Transverse colon (tissue), 4 donors: ENCODE data around the gene HMCN1.

ENCODE experiments used
- EP300 ChIP-seq: sonication (generic); formaldehyde crosslinking; IDR thresholded peaks from one replicate; pipeline ENCODE4 v1.6.1; 2017; ENCODE audit warnings: antibody characterized with exemption, low read depth
- POLR2A ChIP-seq: fragments of 450-650 bp; IDR thresholded peaks from one replicate; pipeline ENCODE4 v1.6.1; 2016; ENCODE audit warnings: antibody characterized with exemption, mild to moderate bottlenecking, moderate library complexity
- POLR2AphosphoS5 ChIP-seq, 3 donors: sonication (generic); formaldehyde crosslinking; IDR thresholded peaks; one replicate each; pipeline ENCODE4 v1.6.1; 2016; ENCODE audit warnings: antibody characterized with exemption in 3 of 3
- TF ChIP-seq, protein P1 (sequence below), 5 experiments: fragments of 200-600 bp in 3 of 5; fragments of 450-650 bp in 2 of 5; sonication (generic) in 3 of 5; IDR thresholded peaks; 1 replicate in 2 of 5; 2 replicates in 3 of 5; pipeline ENCODE4 v1.5.1; 2016 to 2017; ENCODE audit warnings: antibody characterized with exemption in 5 of 5, inconsistent platforms in 3 of 5, mild to moderate bottlenecking in 2 of 5, moderate library complexity in 1 of 5

DNA sequence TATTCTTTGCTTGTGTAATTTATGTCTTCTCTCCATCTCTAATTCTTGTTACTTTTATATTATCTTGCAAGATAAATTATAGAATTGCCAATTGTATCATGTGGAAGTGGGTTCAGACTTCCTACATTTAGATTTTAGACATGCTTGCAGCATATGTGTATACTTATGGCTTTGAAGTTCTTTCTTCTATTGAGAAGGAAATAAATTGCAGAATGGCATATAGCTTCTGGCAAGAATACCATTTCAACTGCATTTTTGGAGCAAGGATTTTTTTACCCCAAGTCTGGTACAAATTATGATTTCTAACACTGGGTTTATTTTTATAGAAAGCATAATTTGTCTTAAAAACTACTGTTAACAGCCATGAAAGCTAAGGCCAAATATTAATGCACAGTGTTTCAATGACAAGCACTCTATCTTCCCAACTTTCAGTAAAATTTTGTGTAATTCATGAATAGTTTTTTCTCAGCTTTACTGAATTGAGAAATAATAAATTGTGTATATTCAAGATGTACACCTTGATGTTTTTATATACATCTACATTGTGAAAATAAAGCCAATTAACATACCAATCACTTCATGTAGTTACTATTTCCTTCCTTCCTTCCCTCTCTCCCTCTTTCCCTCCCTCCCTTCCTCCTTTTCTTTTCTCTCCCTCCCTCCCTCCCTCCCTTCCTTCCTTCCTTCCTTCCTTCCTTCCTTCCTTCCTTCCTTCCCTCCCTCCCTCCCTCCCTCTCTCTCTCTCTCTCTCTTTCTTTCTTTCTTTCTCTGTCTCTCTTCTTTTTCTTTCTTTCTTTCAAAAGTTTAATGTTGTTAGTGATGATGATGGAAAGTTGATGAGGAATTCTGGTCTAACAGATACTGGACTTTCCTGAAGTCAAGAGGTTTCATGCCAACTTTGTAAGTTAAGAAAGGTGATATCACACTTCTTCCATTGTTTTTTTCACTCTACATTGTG is 47.1 kb upstream of the HMCN1 start:
- TF ChIP-seq, protein P1, sequence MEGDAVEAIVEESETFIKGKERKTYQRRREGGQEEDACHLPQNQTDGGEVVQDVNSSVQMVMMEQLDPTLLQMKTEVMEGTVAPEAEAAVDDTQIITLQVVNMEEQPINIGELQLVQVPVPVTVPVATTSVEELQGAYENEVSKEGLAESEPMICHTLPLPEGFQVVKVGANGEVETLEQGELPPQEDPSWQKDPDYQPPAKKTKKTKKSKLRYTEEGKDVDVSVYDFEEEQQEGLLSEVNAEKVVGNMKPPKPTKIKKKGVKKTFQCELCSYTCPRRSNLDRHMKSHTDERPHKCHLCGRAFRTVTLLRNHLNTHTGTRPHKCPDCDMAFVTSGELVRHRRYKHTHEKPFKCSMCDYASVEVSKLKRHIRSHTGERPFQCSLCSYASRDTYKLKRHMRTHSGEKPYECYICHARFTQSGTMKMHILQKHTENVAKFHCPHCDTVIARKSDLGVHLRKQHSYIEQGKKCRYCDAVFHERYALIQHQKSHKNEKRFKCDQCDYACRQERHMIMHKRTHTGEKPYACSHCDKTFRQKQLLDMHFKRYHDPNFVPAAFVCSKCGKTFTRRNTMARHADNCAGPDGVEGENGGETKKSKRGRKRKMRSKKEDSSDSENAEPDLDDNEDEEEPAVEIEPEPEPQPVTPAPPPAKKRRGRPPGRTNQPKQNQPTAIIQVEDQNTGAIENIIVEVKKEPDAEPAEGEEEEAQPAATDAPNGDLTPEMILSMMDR (IDR thresholded peaks at IDR 0.05) = no peak
- no peak for TF ChIP-seq POLR2A
- no peak for TF ChIP-seq EP300
- no peak for TF ChIP-seq POLR2AphosphoS5 (IDR thresholded peaks at IDR 0.05)
